Activated CD4-positive, alpha-beta T cell treated with anti-CD3 and anti-CD28 coated beads for 1 hour (primary cell): ENCODE data around the gene ANTXR1.
"Not testable (repeated sequence)": the region's sequence is repeated elsewhere in the genome, so short reads cannot be mapped to it uniquely, and the experiment has no call there.

Experiments used
- DNase-seq: peaks from one replicate; pipeline ENCODE4 v3.0.0-alpha.2; 2020

Gene ANTXR1

GRCh38 chr2:69167469-69167822, 154.5 kb downstream of the ANTXR1 start:
- no peak for DNase-seq

- DNase-seq = no peak
These were observed 155.3 kb downstream of the ANTXR1 start for GRCh38 chr2:69168144-69168813.

- DNase-seq = no peak
These were observed 156.1 kb downstream of the ANTXR1 start for GRCh38 chr2:69168950-69169654.

GRCh38 chr2:69169655-69170389, 156.8 kb downstream of the ANTXR1 start:
- DNase-seq = no peak

GRCh38 chr2:69170661-69171060, 157.7 kb downstream of the ANTXR1 start:
- DNase-seq = no peak

- DNase-seq = no peak
These were observed 158.3 kb downstream of the ANTXR1 start for GRCh38 chr2:69171116-69171896.

GRCh38 chr2:69171897-69172525, 159.0 kb downstream of the ANTXR1 start:
- DNase-seq = no peak

- no peak for DNase-seq
These were observed 160.7 kb downstream of the ANTXR1 start for GRCh38 chr2:69173706-69174105.

GRCh38 chr2:69174211-69174610, 161.2 kb downstream of the ANTXR1 start:
- not testable (repeated sequence) for DNase-seq

- DNase-seq = no peak
These were observed 163.1 kb downstream of the ANTXR1 start for GRCh38 chr2:69175790-69176715.

- DNase-seq = no peak
These were observed 164.2 kb downstream of the ANTXR1 start for GRCh38 chr2:69177063-69177771.

GRCh38 chr2:69177785-69178636, 165.0 kb downstream of the ANTXR1 start:
- DNase-seq = no peak

- DNase-seq = no peak
These were observed 165.8 kb downstream of the ANTXR1 start for GRCh38 chr2:69178756-69179155.

- DNase-seq = no peak
These were observed 167.2 kb downstream of the ANTXR1 start for GRCh38 chr2:69180227-69180626.

- DNase-seq = no peak
These were observed 168.0 kb downstream of the ANTXR1 start for GRCh38 chr2:69180974-69181373.

- DNase-seq = no peak
These were observed 168.9 kb downstream of the ANTXR1 start for GRCh38 chr2:69181806-69182427.

GRCh38 chr2:69183659-69184058, 170.7 kb downstream of the ANTXR1 start:
- no peak for DNase-seq

- no peak for DNase-seq
These were observed 171.2 kb downstream of the ANTXR1 start for GRCh38 chr2:69184224-69184623.

- no peak for DNase-seq
These were observed 172.8 kb downstream of the ANTXR1 start for GRCh38 chr2:69185807-69186206.
